Pons (tissue), 1 donor: ENCODE results near the gene TMPRSS5.
"Not testable (repeated sequence)": the region's sequence is repeated elsewhere in the genome, so short reads cannot be mapped to it uniquely, and the experiment has no call there.

Experiments
- DNase-seq: peaks from one replicate; pipeline ENCODE4 v3.0.0-alpha.2; 2016; ENCODE audit warnings: low spot score

Gene TMPRSS5

DNA sequence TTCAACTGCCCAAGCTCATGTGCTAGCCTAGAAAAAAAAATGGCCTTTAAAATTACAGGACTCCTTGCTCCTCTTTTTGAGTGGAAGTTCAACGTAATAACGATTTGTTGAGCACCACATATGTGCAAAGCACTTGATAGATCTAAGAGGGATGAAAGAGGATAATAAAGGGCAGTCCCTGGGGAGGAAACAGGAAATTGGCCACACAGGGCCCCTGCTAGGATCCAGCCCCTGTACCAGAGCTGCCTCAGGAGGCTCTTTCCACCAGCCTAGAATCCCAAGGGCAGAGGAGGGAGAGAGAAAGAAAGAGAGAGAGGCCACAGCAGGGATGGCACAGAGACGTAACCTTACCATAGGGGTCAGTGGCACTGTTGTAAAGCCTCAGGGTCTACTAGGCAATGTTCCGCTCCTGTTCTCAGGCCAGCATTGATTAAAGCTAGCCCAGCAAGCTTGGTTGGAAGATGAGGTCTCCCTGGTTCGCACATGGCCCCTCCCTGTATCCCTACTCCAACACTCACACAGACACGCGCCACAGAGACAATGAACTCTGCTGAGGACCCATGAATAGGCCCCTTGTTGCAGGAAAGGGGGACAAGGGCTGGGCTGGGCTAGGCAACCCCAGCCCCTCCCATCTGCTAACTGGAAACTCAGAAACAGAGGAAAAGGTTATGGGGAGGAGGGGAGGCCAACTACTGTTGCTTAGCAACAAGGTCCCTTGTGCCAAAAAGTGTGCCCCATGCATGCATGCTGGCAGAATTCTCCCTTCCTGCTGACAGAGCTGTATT lies at the start of gene TMPRSS5:
TMPRSS5 (minus strand) TSS at position 438 of the 785 bp plus-strand sequence; CDS start at position 354, 84 bp downstream.
- peak; percentile 99 for DNase-seq

DNA sequence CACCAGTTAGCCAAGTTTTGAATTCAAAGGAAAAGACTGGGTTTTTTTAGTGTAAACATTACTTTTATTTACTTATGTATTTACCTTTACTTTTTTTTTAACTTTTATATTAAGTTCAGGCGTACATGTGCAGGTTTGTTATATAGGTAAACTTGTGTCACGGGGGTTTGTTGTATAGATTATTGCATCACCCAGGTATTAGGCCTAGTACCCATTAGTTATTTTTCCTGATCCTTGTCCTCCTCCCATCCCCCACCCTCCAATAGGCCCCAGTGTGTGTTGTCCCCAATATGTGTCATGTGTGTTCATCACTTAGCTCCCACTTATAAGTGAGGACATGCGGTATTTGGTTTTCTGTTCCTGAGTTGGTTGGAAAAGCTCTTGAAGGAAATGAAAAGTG lies 46.8 kb upstream of the TMPRSS5 start:
- DNase-seq, result no peak

DNA sequence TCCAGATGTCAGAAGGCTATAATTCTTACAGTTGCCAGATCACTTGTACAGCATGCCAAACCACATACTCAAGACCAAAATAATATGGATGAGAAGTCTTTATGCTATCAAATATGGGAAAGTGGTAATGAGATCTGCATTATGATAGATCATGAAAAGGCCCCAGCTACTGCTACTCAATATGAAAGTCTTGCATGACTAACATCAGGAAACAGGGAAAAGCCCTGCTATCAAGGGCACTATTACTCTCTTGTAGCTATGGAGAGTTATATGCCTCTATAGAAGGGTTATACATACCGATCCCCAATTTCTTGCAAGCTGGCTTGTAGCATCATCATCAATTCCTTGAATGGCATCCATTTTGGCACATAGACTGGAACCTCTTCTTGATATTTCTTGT lies 30.2 kb upstream of the TMPRSS5 start:
- DNase-seq, result no peak

DNA sequence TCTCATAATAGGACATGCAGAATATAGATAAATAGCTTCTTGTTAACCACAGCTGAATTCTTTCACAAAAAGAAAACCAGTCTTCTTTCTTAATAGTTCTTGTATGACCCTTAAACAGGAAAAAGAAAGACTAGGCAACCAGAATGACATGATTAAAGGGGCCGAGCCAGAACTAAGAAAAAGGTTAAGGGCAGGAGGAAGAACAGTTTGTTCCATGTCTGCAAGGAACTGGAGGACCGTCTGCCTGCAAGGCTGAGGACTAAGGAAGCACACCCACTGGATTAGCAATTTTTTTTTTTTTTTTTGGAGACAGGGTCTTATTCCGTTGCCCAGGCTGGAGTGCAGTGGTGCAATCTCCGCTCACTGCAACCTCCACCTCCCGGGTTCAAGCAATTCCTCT lies 26.0 kb upstream of the TMPRSS5 start:
- DNase-seq, result no peak

DNA sequence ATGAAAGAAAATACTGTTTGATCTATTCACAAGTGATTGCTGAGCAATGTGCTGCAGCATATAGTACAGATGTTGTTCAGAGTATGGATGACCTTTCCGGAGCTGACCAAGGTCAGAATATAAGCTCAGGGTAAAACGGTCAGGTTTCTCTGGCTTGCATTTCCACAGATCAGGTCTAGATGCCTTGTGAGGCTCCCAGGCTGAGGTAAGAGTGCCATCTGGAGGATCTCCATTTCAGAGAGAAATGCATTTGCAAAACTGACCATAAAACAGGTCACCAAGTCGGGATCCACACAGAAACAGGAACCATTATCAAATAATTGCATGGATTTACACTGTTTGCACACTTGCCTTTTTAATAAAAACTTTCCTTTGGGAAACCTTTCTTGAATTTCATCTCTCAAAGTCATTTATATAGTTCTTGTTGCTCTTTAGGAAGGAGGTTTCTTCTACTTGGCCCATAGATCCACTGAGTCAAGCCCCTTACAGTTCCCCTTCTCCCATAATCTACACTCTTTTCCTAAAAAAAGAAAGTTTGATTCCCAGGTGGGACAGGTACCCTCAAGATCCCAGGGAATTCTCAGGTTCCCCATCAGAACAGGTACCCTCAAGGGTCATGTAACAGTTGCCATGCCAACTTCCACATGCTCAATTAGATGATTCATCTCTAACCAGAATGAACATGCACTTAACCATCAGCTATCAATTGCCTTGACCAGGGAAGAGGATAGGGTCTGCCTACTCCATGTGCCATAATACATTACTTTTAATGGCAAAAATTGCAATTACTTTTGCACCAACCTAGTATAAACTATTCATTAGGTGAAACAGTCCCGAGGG lies 25.0 kb upstream of the TMPRSS5 start:
- peak; percentile 89 for DNase-seq

DNA sequence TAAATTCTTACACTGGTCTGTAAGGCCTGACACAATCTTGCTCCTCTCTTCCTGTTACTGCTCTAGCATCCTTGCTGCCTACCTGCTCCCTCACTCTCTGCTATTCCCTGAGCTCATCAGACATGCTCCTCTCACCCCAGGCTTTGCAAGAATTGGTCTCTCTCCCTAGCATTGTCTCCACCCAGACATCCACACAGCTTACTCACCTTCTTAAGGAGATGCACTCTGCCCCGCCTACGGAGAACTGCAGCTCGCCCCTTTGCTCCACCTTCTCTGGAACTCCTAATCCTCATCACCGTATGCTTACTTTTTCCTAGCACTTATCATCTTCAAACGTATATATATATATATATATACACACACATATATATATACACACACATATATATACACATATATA lies 23.3 kb upstream of the TMPRSS5 start:
- DNase-seq, result no peak

DNA sequence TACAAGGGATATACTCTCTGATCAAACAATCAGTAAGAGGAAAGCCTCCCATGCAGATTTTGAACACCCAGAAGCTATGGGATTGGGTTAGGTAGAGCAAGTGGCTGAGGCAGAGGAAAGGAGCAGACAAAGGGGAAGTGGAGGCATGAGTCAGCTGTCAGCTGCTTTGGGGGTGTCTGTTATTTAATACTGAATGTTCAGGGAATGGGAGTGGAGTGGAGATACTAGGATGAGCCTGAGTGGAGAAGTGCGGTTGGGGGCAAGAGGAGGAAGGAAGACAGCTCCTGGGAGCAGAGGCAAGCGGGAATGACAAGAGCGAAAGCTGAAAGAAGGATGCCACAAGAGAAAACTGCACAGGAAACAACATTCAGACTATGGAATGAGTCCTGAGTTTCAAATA lies 22.7 kb upstream of the TMPRSS5 start:
- no peak for DNase-seq

DNA sequence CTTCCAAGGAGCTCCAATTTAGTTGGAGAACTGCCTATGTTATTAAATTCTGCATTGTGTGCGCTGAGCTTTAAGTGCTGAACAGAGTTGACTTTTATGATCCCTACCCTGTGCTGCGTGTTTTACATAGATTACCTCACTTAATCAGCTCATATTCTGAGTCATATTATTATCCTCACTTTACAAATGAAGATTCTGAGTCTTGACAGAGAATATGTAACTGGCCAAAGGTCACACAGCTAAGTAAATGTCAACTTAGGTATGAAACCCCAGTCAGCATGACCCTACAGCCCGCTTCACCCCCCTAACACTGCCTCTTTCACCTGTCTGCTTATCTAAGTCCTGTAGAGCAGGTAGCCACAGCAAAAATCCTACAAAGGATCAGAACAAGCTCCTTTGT lies 19.8 kb upstream of the TMPRSS5 start:
- no peak for DNase-seq

DNA sequence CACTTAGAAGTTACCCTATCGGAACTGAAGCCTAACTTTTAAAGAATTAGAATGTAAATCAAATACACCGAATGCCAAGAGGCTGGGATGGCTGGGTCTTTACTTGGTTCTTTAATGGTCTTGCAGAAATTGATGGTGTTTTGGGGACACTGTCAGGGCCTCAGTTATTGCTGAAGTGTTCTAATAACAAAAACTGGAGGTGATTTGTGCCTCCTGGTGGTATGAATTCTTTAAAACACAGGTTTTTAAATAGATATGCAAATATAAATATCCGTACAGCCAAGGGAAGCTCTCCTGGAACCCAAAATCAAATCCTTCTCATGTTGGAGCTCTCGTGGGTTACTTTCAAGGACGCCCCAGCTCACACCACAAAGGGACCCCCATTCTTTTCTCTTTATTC lies 19.3 kb upstream of the TMPRSS5 start:
- DNase-seq, result no peak

DNA sequence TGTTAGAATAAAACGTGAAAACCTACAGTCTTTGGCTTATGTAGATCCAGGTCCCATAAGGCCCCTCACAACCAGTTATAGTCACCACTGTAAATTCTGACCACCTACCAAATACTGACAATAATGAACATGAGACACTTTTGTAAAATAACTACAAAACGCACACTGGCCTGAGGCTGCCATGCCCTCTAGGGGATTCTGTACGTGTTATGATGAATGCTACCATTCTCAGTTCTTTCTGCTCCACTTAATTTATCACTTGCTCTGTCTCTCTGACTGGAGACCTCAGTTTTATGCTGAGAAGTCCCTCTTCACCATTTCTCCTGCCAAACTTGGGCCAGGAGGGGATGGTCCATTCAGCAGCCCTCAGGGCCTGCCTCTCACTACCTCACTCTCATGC lies 18.7 kb upstream of the TMPRSS5 start:
- no peak for DNase-seq

DNA sequence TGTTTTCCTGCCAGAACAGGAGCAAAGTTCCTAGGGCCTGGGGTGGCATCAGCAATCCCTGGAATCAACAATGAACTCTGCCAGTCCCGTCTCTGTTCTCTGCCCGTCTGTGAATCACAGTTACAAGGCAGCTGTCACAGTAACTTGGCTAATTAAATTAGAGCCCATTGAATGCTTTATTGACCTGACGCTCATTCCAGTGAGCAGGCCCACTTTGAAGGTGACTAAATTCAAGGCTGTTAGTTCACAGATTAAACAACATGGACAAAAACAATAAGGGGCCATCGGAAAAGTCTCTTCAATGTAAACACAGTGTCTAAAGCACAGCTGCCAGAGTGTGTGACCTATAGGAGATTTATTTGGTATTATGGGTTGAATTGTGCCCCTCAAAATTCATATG lies 17.7 kb upstream of the TMPRSS5 start:
- DNase-seq, result peak; percentile 28

DNA sequence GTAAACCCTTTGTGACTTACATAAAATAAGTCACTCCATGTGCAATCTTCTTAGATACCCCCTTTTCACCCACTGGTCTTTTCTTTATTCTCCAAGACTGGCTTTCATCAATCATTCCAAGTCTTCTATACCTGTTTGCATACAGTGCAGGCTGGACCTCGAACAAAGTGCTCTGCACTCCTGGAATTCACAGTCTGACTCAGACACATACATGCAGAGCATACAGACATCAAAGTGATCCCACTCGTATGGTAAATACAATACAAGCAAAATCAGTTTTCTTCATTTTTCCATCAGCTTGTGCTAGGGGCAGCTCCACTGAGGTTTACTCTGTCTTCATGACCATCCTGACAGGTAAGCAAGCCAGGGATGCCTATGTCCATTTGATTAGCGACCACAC lies 16.8 kb upstream of the TMPRSS5 start:
- no peak for DNase-seq

DNA sequence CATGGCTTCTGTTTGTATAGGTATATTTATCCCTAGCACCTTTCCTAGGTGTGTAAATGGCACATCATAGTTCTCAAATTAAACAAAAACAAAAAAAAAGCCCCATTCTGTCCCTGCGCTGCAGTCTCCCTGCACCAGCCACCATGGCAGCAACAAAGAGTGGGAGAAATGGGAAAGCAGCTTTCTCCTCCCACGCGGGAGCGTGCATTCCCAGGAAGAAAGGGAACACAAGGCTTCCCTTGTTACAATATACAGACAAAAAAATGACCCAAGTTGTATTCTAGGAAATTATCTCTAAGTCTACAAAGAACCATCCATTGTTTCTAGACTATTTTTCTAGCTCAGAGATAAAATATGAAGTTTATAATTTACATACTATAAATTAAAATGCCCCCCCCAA lies 16.1 kb upstream of the TMPRSS5 start:
- peak; percentile 55 for DNase-seq

DNA sequence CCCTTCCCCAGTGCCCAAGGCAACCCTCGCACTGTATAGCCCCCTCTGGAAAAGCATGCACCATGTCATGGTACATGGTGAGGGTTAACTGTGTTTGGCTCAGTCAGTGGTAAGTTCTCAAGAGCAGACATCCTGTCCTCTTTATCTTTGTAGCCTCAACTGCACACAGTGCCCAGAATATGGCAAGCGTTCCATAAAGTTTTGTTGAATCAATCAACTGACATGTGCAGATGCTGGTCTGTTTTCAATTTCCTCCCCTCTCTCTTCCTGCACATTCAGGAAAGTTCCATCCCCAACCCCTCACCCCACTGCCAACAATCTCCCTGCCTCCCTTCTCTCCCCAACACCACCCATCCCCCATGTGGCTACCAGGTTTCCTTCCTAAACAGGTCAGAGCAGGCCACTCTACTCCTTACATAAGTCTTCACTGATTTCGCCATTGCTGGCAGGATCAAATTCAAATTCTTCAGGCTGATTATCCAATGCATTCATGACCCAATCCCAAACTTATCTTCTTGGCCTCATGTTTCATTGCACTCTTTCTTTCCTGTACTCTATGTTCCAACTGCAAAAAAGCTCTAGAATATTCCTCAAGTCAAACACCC lies 15.5 kb upstream of the TMPRSS5 start:
- DNase-seq, result no peak

DNA sequence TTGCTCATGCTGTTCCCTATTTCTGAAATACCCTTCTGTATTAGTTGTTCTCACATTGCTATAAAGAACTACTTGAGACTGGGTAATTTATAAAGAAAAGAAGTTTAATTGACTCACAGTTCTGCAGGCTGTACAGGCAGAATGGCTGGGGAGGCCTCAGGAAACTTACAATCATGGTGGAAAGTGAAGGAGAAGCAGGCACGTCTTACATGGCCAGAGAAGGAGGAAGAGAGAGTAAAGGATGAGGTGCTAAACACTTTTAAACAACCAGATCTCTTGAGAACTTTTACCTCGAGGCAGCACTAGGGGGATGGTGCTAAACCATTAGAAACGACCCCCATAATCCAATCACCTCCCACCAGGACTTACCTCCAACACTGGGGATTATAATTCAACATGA lies 14.4 kb upstream of the TMPRSS5 start:
- not testable (repeated sequence) for DNase-seq

DNA sequence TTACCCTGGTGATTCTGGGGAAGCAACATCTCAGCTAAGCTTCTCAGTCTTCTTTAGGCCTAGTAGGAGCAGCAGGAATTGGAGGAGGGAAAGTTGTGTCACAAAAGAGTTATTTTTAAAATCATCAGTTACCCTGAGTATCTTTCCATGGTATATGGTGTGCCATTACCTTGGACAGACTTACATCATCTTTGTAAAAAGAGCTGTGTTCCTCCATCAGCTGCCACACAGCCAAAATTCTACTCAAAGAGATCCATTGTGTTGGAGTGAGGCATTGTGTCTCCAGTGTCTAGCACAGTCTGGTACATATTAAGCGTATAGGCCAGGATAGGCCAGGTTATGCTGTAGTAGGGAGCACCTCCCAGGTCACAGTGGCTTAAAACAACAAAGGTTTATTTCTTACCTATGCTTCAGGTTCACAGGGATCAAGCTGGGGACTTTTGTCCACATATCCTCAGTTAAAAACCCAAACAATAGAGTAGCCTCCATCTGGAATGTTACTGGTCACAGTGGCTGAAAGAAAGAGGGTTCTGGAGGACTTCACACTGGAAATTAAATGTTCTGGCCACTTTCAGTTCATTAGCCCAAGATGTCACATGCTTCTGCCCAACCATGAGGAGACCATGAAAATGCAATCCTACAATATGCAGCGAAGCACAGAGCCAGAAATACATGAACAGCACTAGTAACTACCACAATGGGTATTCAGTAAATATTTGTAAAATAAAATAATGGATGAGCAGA lies 9.9 kb upstream of the TMPRSS5 start:
- DNase-seq, result peak; percentile 95

DNA sequence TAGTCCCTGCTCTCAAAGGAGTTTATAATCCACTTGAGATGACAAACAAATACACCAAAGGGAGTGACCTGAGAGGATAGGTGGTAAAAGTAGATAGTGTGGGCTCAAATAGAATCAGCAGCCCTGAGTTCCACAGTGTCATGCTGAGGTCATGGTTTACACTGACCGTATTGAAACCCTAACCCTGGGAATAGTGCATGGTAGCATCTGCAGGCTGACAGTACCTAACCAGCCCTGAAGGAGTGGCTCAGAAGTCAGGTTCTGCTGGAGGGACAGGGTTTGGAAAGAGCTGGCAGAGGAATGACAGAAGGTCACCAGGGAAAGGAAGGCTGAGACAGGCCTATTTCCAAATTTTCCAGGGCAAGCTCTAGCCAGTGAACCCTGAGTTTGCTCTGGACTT lies 9.2 kb upstream of the TMPRSS5 start:
- no peak for DNase-seq

DNA sequence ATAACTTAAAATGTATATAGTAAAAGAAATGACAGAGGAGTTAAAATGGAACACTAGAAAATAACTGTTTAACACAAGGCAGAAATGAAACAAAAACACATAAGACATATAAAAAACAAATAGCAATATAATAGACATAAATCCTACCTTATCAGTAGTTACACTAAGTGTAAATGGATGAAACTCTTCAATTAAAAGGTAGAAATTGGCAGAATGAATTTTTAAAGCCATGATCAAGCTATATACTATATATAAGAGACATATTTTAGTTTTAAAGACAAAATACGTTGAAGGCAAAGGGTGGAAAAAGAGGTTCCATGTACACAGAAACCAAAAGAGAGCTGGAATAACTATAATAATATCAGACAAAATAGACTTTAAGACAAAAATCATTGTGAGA lies 4.9 kb upstream of the TMPRSS5 start:
- no peak for DNase-seq

DNA sequence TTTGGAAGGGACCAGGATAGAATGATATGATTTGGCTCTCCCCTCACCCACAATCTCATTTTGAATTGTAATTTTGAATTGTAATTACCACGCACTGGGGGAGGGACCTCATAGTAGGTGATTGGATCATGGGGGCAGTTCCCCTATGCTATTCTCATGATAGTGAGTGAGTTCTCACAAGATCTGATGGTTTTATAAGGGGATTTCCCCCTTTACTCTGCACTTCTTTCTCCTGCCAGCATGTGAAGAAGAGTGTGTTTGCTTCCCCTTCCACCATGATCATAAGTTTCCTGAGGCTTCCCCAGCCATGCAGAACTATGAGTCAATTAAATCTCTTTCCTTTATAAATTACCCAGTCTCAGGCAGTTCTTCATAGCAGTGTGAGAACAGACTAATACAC lies 2.6 kb downstream of the TMPRSS5 start:
- not testable (repeated sequence) for DNase-seq

DNA sequence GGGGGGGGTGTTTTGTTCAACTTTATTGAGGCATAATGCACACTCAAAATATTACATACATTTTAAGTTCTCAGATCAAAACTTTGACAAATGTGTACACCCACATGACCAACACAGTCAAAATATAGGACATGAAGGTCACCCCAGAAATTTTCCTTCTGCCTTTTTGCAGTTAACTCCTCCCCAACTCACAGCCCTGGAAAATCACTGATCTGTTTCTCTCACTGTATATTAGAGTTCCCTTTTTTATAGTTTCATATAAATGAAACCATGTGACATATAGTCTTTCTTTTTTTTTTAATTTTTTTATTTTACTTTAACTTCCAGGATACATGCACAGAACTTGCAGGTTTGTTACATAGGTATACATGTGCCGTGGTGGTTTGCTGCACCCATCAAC lies 4.6 kb downstream of the TMPRSS5 start:
- no peak for DNase-seq

DNA sequence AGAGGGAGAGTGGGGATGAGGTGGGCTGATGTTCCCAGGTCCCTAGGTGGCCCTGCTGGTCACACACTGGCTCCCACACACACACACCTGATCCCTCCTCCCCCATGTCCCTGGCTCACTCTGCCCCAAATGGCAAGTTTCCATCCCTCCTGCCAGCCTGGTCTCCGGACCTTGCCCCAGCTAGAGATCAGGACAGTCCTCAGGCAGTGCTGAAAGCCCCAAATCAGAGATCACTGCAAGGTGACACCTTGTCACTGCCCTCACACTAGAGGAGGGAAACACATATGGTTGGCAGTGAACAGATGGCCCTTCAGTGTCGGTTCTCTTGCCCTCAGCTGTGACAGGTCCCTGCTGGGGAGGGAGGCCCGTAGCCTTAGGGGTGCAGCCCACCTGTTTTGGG lies 7.6 kb downstream of the TMPRSS5 start:
- DNase-seq, result no peak

DNA sequence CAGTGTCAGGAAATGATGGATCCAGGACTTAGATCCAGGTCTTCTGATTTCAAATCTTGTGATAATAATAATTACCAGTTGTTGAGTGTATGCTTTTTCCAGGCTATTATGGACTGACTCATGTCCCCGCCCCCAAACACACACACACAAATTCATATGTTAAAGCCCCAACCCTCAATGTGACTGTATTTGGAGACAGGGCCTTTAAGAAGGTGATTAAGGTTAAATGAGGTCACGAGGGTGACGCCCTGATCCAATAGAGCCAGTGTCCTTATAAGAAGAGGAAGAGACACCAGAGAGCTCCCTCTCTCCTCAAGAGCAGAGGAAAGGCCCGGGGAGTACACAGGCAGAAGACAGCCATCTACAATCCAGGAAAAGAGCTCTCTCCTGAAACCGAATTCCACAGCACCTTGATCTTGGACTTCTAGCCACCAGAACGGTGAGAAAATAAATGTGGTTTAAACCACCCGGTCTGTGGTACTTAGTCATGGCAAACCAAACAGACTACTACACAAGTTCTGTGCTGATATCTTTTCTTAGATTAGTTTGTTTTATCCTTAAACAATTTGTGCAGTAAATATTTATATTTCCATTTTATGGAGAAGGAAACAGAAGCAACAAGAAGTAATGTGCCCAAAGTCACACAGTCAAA lies 8.2 kb downstream of the TMPRSS5 start:
- no peak for DNase-seq
